Measurements from ENCODE around the gene DNAJC8.

DNAJC8 gene

GRCh38 chr1:28170001-28170596 is 62.7 kb downstream of the DNAJC8 start:
- no peak for DNase-seq

- no peak for DNase-seq
Observed at GRCh38 chr1:28163496-28164161, 69.2 kb downstream of the DNAJC8 start.

- DNase-seq, result no peak
Observed at GRCh38 chr1:28162151-28162550, 70.7 kb downstream of the DNAJC8 start.

- DNase-seq, result no peak
Observed at GRCh38 chr1:28161751-28162150, 71.1 kb downstream of the DNAJC8 start.

GRCh38 chr1:28160782-28161266 is 72.0 kb downstream of the DNAJC8 start:
- no peak for DNase-seq

- no peak for DNase-seq
Observed at GRCh38 chr1:28159680-28160079, 73.1 kb downstream of the DNAJC8 start.

- DNase-seq, result no peak
Observed at GRCh38 chr1:28159243-28159642, 73.6 kb downstream of the DNAJC8 start.

GRCh38 chr1:28157894-28158293 is 74.9 kb downstream of the DNAJC8 start:
- DNase-seq, result no peak

- DNase-seq, result no peak
Observed at GRCh38 chr1:28156821-28157220, 76.0 kb downstream of the DNAJC8 start.

GRCh38 chr1:28155628-28156027 is 77.2 kb downstream of the DNAJC8 start:
- no peak for DNase-seq

- no peak for DNase-seq
Observed at GRCh38 chr1:28154078-28154594, 78.7 kb downstream of the DNAJC8 start.
